T-helper 17 cell (primary cell): ENCODE data around the gene ZNF593OS. TPM values are rescaled to one million over a fixed set of nuclear protein-coding genes. Genes with fewer than 3 reads are reported as not detected.

Experiments used
- ATAC-seq: fragments of 150-1000 bp; cut with Tn5 transposase; 2 replicates; pipeline ENCODE4 v1.10.0; 2021; ENCODE audit warnings: mild to moderate bottlenecking, moderate library complexity
- DNase-seq, 3 donors: peaks; one replicate each; pipeline versions ENCODE4 v3.0.0 to v3.0.0-alpha.2; 2020 to 2021
- H3K9me3 ChIP-seq: one replicate; pipeline ENCODE4 v1.7.0; 2013; ENCODE audit warnings: low read length, mild to moderate bottlenecking; ENCODE audit not compliant: control insufficient read depth, poor library complexity, severe bottlenecking
- H3K27ac Mint-ChIP-seq: one replicate; pipeline ENCODE4 v1.8.0; 2022; ENCODE audit warnings: mild to moderate bottlenecking, moderate library complexity, mixed read lengths
- H3K27me3 Mint-ChIP-seq: one replicate; pipeline ENCODE4 v1.8.0; 2022; ENCODE audit warnings: mixed read lengths
- H3K36me3 Mint-ChIP-seq: one replicate; pipeline ENCODE4 v1.8.0; 2022; ENCODE audit warnings: low read depth, mixed read lengths
- H3K4me1 Mint-ChIP-seq: one replicate; pipeline ENCODE4 v1.8.0; 2022; ENCODE audit warnings: mild to moderate bottlenecking, mixed read lengths
- H3K4me3 Mint-ChIP-seq: one replicate; pipeline ENCODE4 v1.8.0; 2022; ENCODE audit warnings: mild to moderate bottlenecking, moderate library complexity, mixed read lengths
- total RNA-seq, 4 donors: library from RNA in 2 of 4; stranded (reverse) in 2 of 4; gene quantifications; one replicate each; pipeline ENCODE4 v1.2.3 and lab custom pipeline; 2022 to 2026

Gene ZNF593OS
- total RNA-seq, 2 donors from 2014 or later: not detected

- no peaks in the 10 kb centered on the region for H3K9me3 ChIP-seq
- peaks cover 3% of the 10 kb centered on the region for H3K36me3 Mint-ChIP-seq
- DNase-seq (no peak), ATAC-seq (no peak)
- H3K4me1 Mint-ChIP-seq: peaks cover 9% of the 10 kb centered on the region
- no peak overlapping the region for H3K4me3 Mint-ChIP-seq
- H3K27ac Mint-ChIP-seq: no peak overlapping the region
- H3K27me3 Mint-ChIP-seq: peaks cover 6% of the 10 kb centered on the region
Observed at GRCh38 chr1:26142159-26142558, 29.5 kb downstream of the ZNF593OS start.

DNA sequence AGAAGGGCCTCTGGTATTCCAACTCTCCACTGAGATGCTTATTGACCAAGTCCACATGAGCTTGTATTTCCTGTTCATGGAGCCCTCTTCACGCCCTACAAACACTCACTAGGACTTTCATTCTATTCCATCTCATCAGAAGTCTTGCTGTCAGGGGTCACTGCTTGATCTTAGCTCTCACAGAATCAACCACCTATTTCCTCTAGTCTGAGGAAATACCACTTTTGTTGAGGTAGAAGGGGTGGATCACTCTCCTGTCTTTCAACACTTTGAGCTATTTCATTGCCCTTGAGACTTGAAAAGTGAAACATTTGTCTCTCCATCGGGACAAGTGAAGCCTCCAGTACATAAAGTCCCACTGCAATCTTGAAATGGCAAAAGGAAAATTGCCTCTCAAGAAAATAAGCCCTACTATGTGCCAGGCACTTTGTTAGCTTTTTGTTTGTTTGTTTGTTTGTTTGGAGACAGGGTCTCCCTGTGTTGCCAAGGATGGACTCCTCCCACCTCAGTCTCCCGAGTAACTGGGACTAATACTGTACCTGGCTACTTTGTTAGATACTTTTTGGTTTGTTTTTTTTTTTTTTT, 32.6 kb downstream of the ZNF593OS start:
- Mint-ChIP-seq H3K4me1 (peaks cover 7% of the 10 kb centered on the region), H3K4me3 (no peak overlapping the region), H3K27me3 (no peaks in the 10 kb centered on the region), H3K27ac (peak overlapping the region; percentile 24), H3K36me3 (no peaks in the 10 kb centered on the region)
- ATAC-seq: no peak
- H3K9me3 ChIP-seq: no peaks in the 10 kb centered on the region
- DNase-seq: no peak

DNA sequence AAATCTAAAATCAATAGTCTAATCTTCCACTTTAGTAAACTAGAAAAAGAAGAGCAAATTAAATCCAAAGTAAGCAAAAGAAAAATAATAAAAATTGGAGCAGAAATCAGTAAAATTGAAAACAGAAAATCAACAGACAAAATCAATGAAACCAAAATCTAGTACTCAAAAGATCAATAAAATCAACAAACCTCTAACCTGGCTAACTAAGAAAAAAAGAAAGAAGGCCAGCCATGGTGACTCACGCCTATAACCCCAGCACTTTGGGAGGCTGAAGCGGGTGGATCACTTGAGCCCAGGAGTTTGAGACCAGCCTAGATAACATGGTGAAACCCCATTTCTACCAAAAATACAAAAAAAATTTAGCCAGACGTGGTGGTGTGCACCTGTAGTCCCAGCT, 37.2 kb downstream of the ZNF593OS start:
- Mint-ChIP-seq H3K36me3 (no peaks in the 10 kb centered on the region), H3K4me1 (peaks cover 5% of the 10 kb centered on the region), H3K27ac (no peak overlapping the region), H3K4me3 (no peak overlapping the region), H3K27me3 (no peaks in the 10 kb centered on the region)
- no peaks in the 10 kb centered on the region for H3K9me3 ChIP-seq
- DNase-seq (no peak), ATAC-seq (no peak)

DNA sequence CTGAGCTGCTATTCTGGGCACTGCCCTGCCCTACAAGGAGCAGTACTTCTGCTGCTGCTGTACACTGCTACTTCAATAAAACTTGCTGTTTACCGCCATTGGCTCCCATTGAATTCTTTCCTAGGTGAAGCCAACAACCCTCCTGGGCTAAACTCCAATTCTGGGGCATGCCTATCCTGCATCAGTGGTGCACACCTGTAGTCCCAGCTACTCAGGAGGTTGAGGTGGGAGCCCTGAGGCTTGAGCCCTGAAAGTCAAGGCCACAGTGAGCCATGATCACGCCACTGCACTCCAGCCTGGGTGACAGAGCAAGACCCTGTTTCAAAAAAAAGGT, 38.8 kb downstream of the ZNF593OS start:
- H3K36me3 Mint-ChIP-seq: no peaks in the 10 kb centered on the region

GRCh38 chr1:26132128-26132833, 39.4 kb downstream of the ZNF593OS start:
- H3K9me3 ChIP-seq: no peaks in the 10 kb centered on the region
- Mint-ChIP-seq H3K4me1 (peaks cover 12% of the 10 kb centered on the region), H3K36me3 (no peaks in the 10 kb centered on the region), H3K4me3 (no peak overlapping the region), H3K27me3 (no peaks in the 10 kb centered on the region), H3K27ac (no peak overlapping the region)
- ATAC-seq (no peak), DNase-seq (no peak)

More for the DNA sequence above, 38.8 kb downstream of the ZNF593OS start:
- no peak for ATAC-seq
- H3K27me3 Mint-ChIP-seq: no peaks in the 10 kb centered on the region
- DNase-seq: no peak
- peaks cover 7% of the 10 kb centered on the region for H3K4me1 Mint-ChIP-seq
- no peaks in the 10 kb centered on the region for H3K9me3 ChIP-seq
- no peak overlapping the region for H3K27ac Mint-ChIP-seq
- H3K4me3 Mint-ChIP-seq: no peak overlapping the region

- no peaks in the 10 kb centered on the region for H3K36me3 Mint-ChIP-seq
- no peak for DNase-seq
- no peaks in the 10 kb centered on the region for H3K27me3 Mint-ChIP-seq
- no peaks in the 10 kb centered on the region for H3K9me3 ChIP-seq
- ATAC-seq: no peak
- H3K27ac Mint-ChIP-seq: no peak overlapping the region
- peaks cover 21% of the 10 kb centered on the region for H3K4me1 Mint-ChIP-seq
- H3K4me3 Mint-ChIP-seq: no peak overlapping the region
Observed at GRCh38 chr1:26130695-26131094, 40.9 kb downstream of the ZNF593OS start.

- no peak for DNase-seq
- H3K4me3 Mint-ChIP-seq: no peak overlapping the region
- H3K27me3 Mint-ChIP-seq: no peaks in the 10 kb centered on the region
- no peaks in the 10 kb centered on the region for H3K36me3 Mint-ChIP-seq
- peaks cover 23% of the 10 kb centered on the region for H3K4me1 Mint-ChIP-seq
- H3K27ac Mint-ChIP-seq: no peak overlapping the region
- no peak for ATAC-seq
- H3K9me3 ChIP-seq: no peaks in the 10 kb centered on the region
Observed at GRCh38 chr1:26129778-26130177, 41.9 kb downstream of the ZNF593OS start.

- H3K4me3 Mint-ChIP-seq: peak overlapping the region; percentile 80
- ATAC-seq: no peak
- no peaks in the 10 kb centered on the region for H3K27me3 Mint-ChIP-seq
- H3K36me3 Mint-ChIP-seq: peaks cover 3% of the 10 kb centered on the region
- H3K4me1 Mint-ChIP-seq: peaks cover 31% of the 10 kb centered on the region
- H3K27ac Mint-ChIP-seq: peak overlapping the region; percentile 92
- DNase-seq: no peak
- H3K9me3 ChIP-seq: no peaks in the 10 kb centered on the region
Observed at GRCh38 chr1:26127235-26128163, 44.1 kb downstream of the ZNF593OS start.

- DNase-seq (peak in 2 of 3 donors; percentile 16 to 37), ATAC-seq (peak; percentile 99)
- H3K27me3 Mint-ChIP-seq: no peaks in the 10 kb centered on the region
- H3K9me3 ChIP-seq: no peaks in the 10 kb centered on the region
- H3K27ac Mint-ChIP-seq: peak overlapping the region; percentile 92
- H3K4me3 Mint-ChIP-seq: peak overlapping the region; percentile 87
- H3K36me3 Mint-ChIP-seq: peaks cover 3% of the 10 kb centered on the region
- H3K4me1 Mint-ChIP-seq: peaks cover 31% of the 10 kb centered on the region
Observed at GRCh38 chr1:26126321-26127084, 45.1 kb downstream of the ZNF593OS start.

- Mint-ChIP-seq H3K27ac (peak overlapping the region; percentile 92), H3K4me1 (peaks cover 31% of the 10 kb centered on the region), H3K4me3 (peak overlapping the region; percentile 87), H3K27me3 (no peaks in the 10 kb centered on the region), H3K36me3 (peaks cover 3% of the 10 kb centered on the region)
- no peak for DNase-seq
- no peak for ATAC-seq
- no peaks in the 10 kb centered on the region for H3K9me3 ChIP-seq
Observed at GRCh38 chr1:26125946-26126320, 45.7 kb downstream of the ZNF593OS start.

- no peaks in the 10 kb centered on the region for H3K27me3 Mint-ChIP-seq
- ATAC-seq: no peak
- H3K4me3 Mint-ChIP-seq: no peak overlapping the region
- H3K36me3 Mint-ChIP-seq: peaks cover 3% of the 10 kb centered on the region
- peak overlapping the region; percentile 92 for H3K27ac Mint-ChIP-seq
- H3K4me1 Mint-ChIP-seq: peaks cover 31% of the 10 kb centered on the region
- no peak for DNase-seq
- H3K9me3 ChIP-seq: no peaks in the 10 kb centered on the region
Observed at GRCh38 chr1:26125382-26125781, 46.2 kb downstream of the ZNF593OS start.

GRCh38 chr1:26124418-26125331, 47.0 kb downstream of the ZNF593OS start:
- Mint-ChIP-seq H3K27me3 (no peaks in the 10 kb centered on the region), H3K4me1 (peaks cover 34% of the 10 kb centered on the region), H3K36me3 (peaks cover 3% of the 10 kb centered on the region), H3K27ac (peak overlapping the region; percentile 77), H3K4me3 (peak overlapping the region; percentile 41)
- ATAC-seq: no peak
- H3K9me3 ChIP-seq: no peaks in the 10 kb centered on the region
- no peak for DNase-seq
